Suprapubic skin (tissue), 4 donors: Measurements from ENCODE around the gene LATS2. TPM values are rescaled to one million over a fixed set of nuclear protein-coding genes. Genes with fewer than 3 reads are reported as not detected.
"Not testable (repeated sequence)": the region's sequence is repeated elsewhere in the genome, so short reads cannot be mapped to it uniquely, and the experiment has no call there.

Experiments
- DNase-seq, 2 donors: peaks; one replicate each; pipeline ENCODE4 v3.0.0-alpha.2; 2019; ENCODE audit warnings: low spot score in 2 of 2
- H3K27ac ChIP-seq: fragments of 200-600 bp; sonication (generic); one replicate; pipeline ENCODE4 v1.5.1; 2019
- H3K27me3 ChIP-seq: fragments of 200-600 bp; sonication (generic); one replicate; pipeline ENCODE4 v1.5.1; 2019
- H3K36me3 ChIP-seq: fragments of 200-600 bp; sonication (generic); one replicate; pipeline ENCODE4 v1.5.1; 2019
- H3K4me1 ChIP-seq: fragments of 200-600 bp; sonication (generic); one replicate; pipeline ENCODE4 v1.5.1; 2019
- H3K4me3 ChIP-seq: fragments of 200-600 bp; sonication (generic); one replicate; pipeline ENCODE4 v1.5.1; 2019; ENCODE audit warnings: mild to moderate bottlenecking
- H3K9me3 ChIP-seq: fragments of 200-600 bp; sonication (generic); one replicate; pipeline ENCODE4 v1.5.1; 2019
- CTCF ChIP-seq, 2 donors: fragments of 200-600 bp in 1 of 2; fragments of 450-650 bp in 1 of 2; sonication (generic) in 1 of 2; IDR thresholded peaks; one replicate each; pipeline ENCODE4 v1.5.1; 2016 to 2019; ENCODE audit warnings: antibody characterized with exemption in 2 of 2, mild to moderate bottlenecking in 1 of 2, moderate library complexity in 1 of 2
- EP300 ChIP-seq: sonication (generic); formaldehyde crosslinking; IDR thresholded peaks from one replicate; pipeline ENCODE4 v1.6.1; 2017; ENCODE audit warnings: antibody characterized with exemption
- POLR2A ChIP-seq, 2 donors: fragments of 450-650 bp; IDR thresholded peaks; one replicate each; pipeline ENCODE4 v1.6.1; 2017; ENCODE audit warnings: antibody characterized with exemption in 2 of 2, mild to moderate bottlenecking in 2 of 2, moderate library complexity in 2 of 2
- POLR2AphosphoS5 ChIP-seq, 3 donors: sonication (generic); formaldehyde crosslinking; IDR thresholded peaks; one replicate each; pipeline ENCODE4 v1.6.1; 2017; ENCODE audit warnings: antibody characterized with exemption in 3 of 3
- WGBS: methylation state at CpG from one replicate; pipeline ENCODE4 v1.1.5; 2018; 5-methylcytosine and 5-hydroxymethylcytosine counted together
- total RNA-seq, 4 donors: library from RNA; depleted of rRNA; stranded (reverse); fragments of >200 nt; gene quantifications; one replicate each; pipeline ENCODE4 v1.1.0, GENCODE V29; 2016

The LATS2 gene
- total RNA-seq, 4 donors from 2014 or later: 11.5 to 21.6 (median 16.3) TPM

GRCh38 chr13:20942938-20943559, 118.3 kb downstream of the LATS2 start:
- Histone ChIP-seq H3K9me3 (no peaks in the 10 kb centered on the region), H3K36me3 (no peaks in the 10 kb centered on the region), H3K27ac (peak overlapping the region; percentile 7), H3K4me1 (peaks cover 17% of the 10 kb centered on the region), H3K4me3 (peak overlapping the region; percentile 4), H3K27me3 (peaks cover 4% of the 10 kb centered on the region)
- 69% methylated on average over 22 of the region's 22 CpGs for WGBS
- no peak for DNase-seq
- no peak for TF ChIP-seq CTCF (IDR thresholded peaks at IDR 0.05)
- TF ChIP-seq EP300: no peak
- TF ChIP-seq POLR2A (IDR thresholded peaks at IDR 0.05): no peak
- TF ChIP-seq POLR2AphosphoS5 (IDR thresholded peaks at IDR 0.05): no peak

GRCh38 chr13:20940511-20940910, 120.9 kb downstream of the LATS2 start:
- DNase-seq, H3K4me3 ChIP-seq, H3K36me3 ChIP-seq, H3K27me3 ChIP-seq, H3K9me3 ChIP-seq: not testable (repeated sequence)
- WGBS: 92% methylated on average over 10 of the region's 10 CpGs
- H3K27ac ChIP-seq: peak overlapping the region; percentile 80
- H3K4me1 ChIP-seq: peaks cover 12% of the 10 kb centered on the region

- no peak for TF ChIP-seq EP300
- Histone ChIP-seq H3K4me1 (peaks cover 12% of the 10 kb centered on the region), H3K9me3 (no peaks in the 10 kb centered on the region), H3K4me3 (no peak overlapping the region), H3K36me3 (no peaks in the 10 kb centered on the region), H3K27me3 (no peaks in the 10 kb centered on the region), H3K27ac (peak overlapping the region; percentile 80)
- DNase-seq: no peak
- WGBS: 53% methylated on average over 3 of the region's 3 CpGs
Measured at GRCh38 chr13:20940083-20940482, 121.3 kb downstream of the LATS2 start.

- no peak for DNase-seq
- no peak for TF ChIP-seq EP300
- TF ChIP-seq CTCF (IDR thresholded peaks at IDR 0.05): no peak
- no peak for TF ChIP-seq POLR2AphosphoS5 (IDR thresholded peaks at IDR 0.05)
- no peak for TF ChIP-seq POLR2A (IDR thresholded peaks at IDR 0.05)
- Histone ChIP-seq H3K4me3 (no peak overlapping the region), H3K27me3 (no peaks in the 10 kb centered on the region), H3K36me3 (no peaks in the 10 kb centered on the region), H3K9me3 (no peaks in the 10 kb centered on the region), H3K27ac (peak overlapping the region; percentile 80), H3K4me1 (peaks cover 12% of the 10 kb centered on the region)
- 60% methylated on average over 3 of the region's 4 CpGs for WGBS
Measured at GRCh38 chr13:20939662-20940061, 121.7 kb downstream of the LATS2 start.

- Histone ChIP-seq H3K27ac (no peak overlapping the region), H3K4me1 (peaks cover 7% of the 10 kb centered on the region), H3K9me3 (no peaks in the 10 kb centered on the region), H3K27me3 (no peaks in the 10 kb centered on the region), H3K4me3 (no peak overlapping the region), H3K36me3 (no peaks in the 10 kb centered on the region)
- DNase-seq: no peak
- no peak for TF ChIP-seq POLR2A (IDR thresholded peaks at IDR 0.05)
- 77% methylated on average over 6 of the region's 6 CpGs for WGBS
Measured at GRCh38 chr13:20938302-20938701, 123.1 kb downstream of the LATS2 start.

- TF ChIP-seq POLR2AphosphoS5 (IDR thresholded peaks at IDR 0.05) (no peak), EP300 (no peak), POLR2A (IDR thresholded peaks at IDR 0.05) (no peak), CTCF (IDR thresholded peaks at IDR 0.05) (no peak)
- DNase-seq: no peak
- no peaks in the 10 kb centered on the region for H3K4me1 ChIP-seq
- H3K36me3 ChIP-seq: no peaks in the 10 kb centered on the region
- no peak overlapping the region for H3K4me3 ChIP-seq
- H3K27me3 ChIP-seq: no peaks in the 10 kb centered on the region
- 73% methylated on average over 4 of the region's 4 CpGs for WGBS
- H3K27ac ChIP-seq: no peak overlapping the region
- no peaks in the 10 kb centered on the region for H3K9me3 ChIP-seq
Measured at GRCh38 chr13:20927596-20928257, 133.7 kb downstream of the LATS2 start.

GRCh38 chr13:20925395-20925790, 136.0 kb downstream of the LATS2 start:
- 89% methylated on average over 13 of the region's 13 CpGs for WGBS
- not testable (repeated sequence) for H3K36me3 ChIP-seq, H3K27me3 ChIP-seq, H3K9me3 ChIP-seq, H3K4me1 ChIP-seq, DNase-seq, H3K4me3 ChIP-seq, H3K27ac ChIP-seq
